CD4-positive, alpha-beta memory T cell (primary cell): ENCODE results near the gene CPLANE1. TPM values are rescaled to one million over a fixed set of nuclear protein-coding genes. Genes with fewer than 3 reads are reported as not detected.
A peak's percentile ranks its signal among the peaks of the same experiment; 100 is the strongest.

Experiments
- CTCF ChIA-PET: fragments of 350-600 bp; sonication (Branson Sonifier 250); formaldehyde crosslinking; loops from one replicate; lab custom pipeline; 2021; ENCODE audit warnings: inconsistent platforms; ENCODE audit not compliant: partially characterized antibody; lab: Charles Lee
- POLR2A ChIA-PET: fragments of 350-600 bp; sonication (Branson Sonifier 250); formaldehyde crosslinking; loops from one replicate; lab custom pipeline; 2021; ENCODE audit not compliant: partially characterized antibody; lab: Charles Lee
- DNase-seq, 5 donors: peaks; one replicate each; pipeline versions ENCODE4 v3.0.0 to v3.0.0-alpha.2; 2020 to 2022; ENCODE audit warnings: mixed read lengths in 1 of 5
- H3K27ac ChIP-seq: one replicate; pipeline ENCODE4 v1.7.0; 2013; ENCODE audit warnings: low read depth, low read length
- H3K27me3 ChIP-seq: 2 replicates; pipeline ENCODE4 v1.7.0; 2013; ENCODE audit warnings: mild to moderate bottlenecking, low read length, moderate library complexity; ENCODE audit not compliant: insufficient read depth
- H3K36me3 ChIP-seq: 2 replicates; pipeline ENCODE4 v1.7.0; 2013; ENCODE audit warnings: mild to moderate bottlenecking, low read length, moderate library complexity; ENCODE audit not compliant: insufficient read depth
- H3K4me1 ChIP-seq: 2 replicates; pipeline ENCODE4 v1.7.0; 2013; ENCODE audit warnings: mild to moderate bottlenecking, low read length, moderate library complexity; ENCODE audit not compliant: insufficient read depth
- H3K4me3 ChIP-seq, 2 donors: one replicate each; pipeline ENCODE4 v1.7.0; 2013; ENCODE audit warnings: low read length in 2 of 2, mild to moderate bottlenecking in 1 of 2
- H3K9me3 ChIP-seq, 2 donors: one replicate each; pipeline ENCODE4 v1.7.0; 2013; ENCODE audit warnings: low read length in 2 of 2, control low read depth in 1 of 2; ENCODE audit not compliant: control insufficient read depth in 1 of 2
- H3K27ac Mint-ChIP-seq, 7 donors: one replicate each; pipeline ENCODE4 v1.8.0; 2020 to 2021; ENCODE audit warnings: mixed read lengths in 7 of 7, mild to moderate bottlenecking in 6 of 7, inconsistent platforms in 3 of 7, moderate library complexity in 3 of 7
- H3K27me3 Mint-ChIP-seq, 2 donors: one replicate each; pipeline ENCODE4 v1.8.0; 2020 to 2021; ENCODE audit warnings: mixed read lengths in 2 of 2
- H3K36me3 Mint-ChIP-seq, 2 donors: one replicate each; pipeline ENCODE4 v1.8.0; 2020 to 2021; ENCODE audit warnings: mixed read lengths in 2 of 2, inconsistent platforms in 1 of 2, mild to moderate bottlenecking in 1 of 2
- H3K4me1 Mint-ChIP-seq, 4 donors: one replicate each; pipeline ENCODE4 v1.8.0; 2020 to 2021; ENCODE audit warnings: mixed read lengths in 4 of 4, mild to moderate bottlenecking in 1 of 4
- H3K4me3 Mint-ChIP-seq, 8 donors: one replicate each; pipeline ENCODE4 v1.8.0; 2020 to 2021; ENCODE audit warnings: mixed read lengths in 8 of 8, mild to moderate bottlenecking in 7 of 8, moderate library complexity in 6 of 8, inconsistent platforms in 3 of 8
- H3K9me3 Mint-ChIP-seq, 8 donors: one replicate each; pipeline ENCODE4 v1.8.0; 2020 to 2021; ENCODE audit warnings: mixed read lengths in 8 of 8, mild to moderate bottlenecking in 5 of 8, inconsistent platforms in 3 of 8, moderate library complexity in 1 of 8
- intact Hi-C: fragments of 100-400 bp; cut with micrococcal nuclease; formaldehyde crosslinking; loops from one replicate; pipeline ENCODE4 v1.15.1; 2023
- polyA plus RNA-seq, 2 donors: library from polyadenylated mRNA; unstranded; fragments of 300-500 nt; fragmentation: Illumina TruSeq; gene quantifications; one replicate each; pipeline ENCODE4 v1.2.3, GENCODE V29; 2021
- total RNA-seq, 2 experiments: library from RNA; stranded (reverse); gene quantifications; one replicate each; pipeline ENCODE4 v1.2.3, GENCODE V29; 2021

Gene CPLANE1
- total and polyA plus RNA-seq, 4 experiments from 2014 or later, result 0.09 to 8.5 (median 4.0) TPM

- H3K27me3 Mint-ChIP-seq, result no peaks in the 10 kb centered on the region
- H3K27me3 ChIP-seq, result no peaks in the 10 kb centered on the region
- POLR2A ChIA-PET, result no interaction called here
Observed at GRCh38 chr5:37132646-37133045, 116.5 kb downstream of the CPLANE1 start.

GRCh38 chr5:37121465-37121864, 127.7 kb downstream of the CPLANE1 start:
- Histone ChIP-seq H3K36me3 (no peaks in the 10 kb centered on the region), H3K27me3 (no peaks in the 10 kb centered on the region), H3K4me1 (no peaks in the 10 kb centered on the region), H3K4me3 (no peak overlapping the region), H3K27ac (no peak overlapping the region), H3K9me3 (no peaks in the 10 kb centered on the region)
- intact Hi-C loops, result no loop called here
- DNase-seq, result no peak
- peaks cover 26 to 30% of the 10 kb centered on the region in 2 donors for H3K36me3 Mint-ChIP-seq
- CTCF ChIA-PET, result no interaction called here
- H3K4me1 Mint-ChIP-seq, result no peaks in the 10 kb centered on the region
- no peak overlapping the region for H3K4me3 Mint-ChIP-seq
- H3K27ac Mint-ChIP-seq, result no peak overlapping the region
- H3K9me3 Mint-ChIP-seq, result no peaks in the 10 kb centered on the region
- no peaks in the 10 kb centered on the region for H3K27me3 Mint-ChIP-seq
- POLR2A ChIA-PET, result no interaction called here

More at GRCh38 chr5:37132646-37133045, 116.5 kb downstream of the CPLANE1 start:
- Mint-ChIP-seq H3K36me3 (peaks cover 34 to 56% of the 10 kb centered on the region in 2 donors), H3K4me1 (no peaks in the 10 kb centered on the region), H3K27ac (no peak overlapping the region), H3K4me3 (no peak overlapping the region), H3K9me3 (peaks cover 6 to 18% (median 8%) of the 10 kb centered on the region in 8 donors)
- no peaks in the 10 kb centered on the region for H3K36me3 ChIP-seq
- no peaks in the 10 kb centered on the region for H3K4me1 ChIP-seq
- CTCF ChIA-PET, result no interaction called here
- no peak overlapping the region for H3K27ac ChIP-seq
- H3K9me3 ChIP-seq, result no peaks in the 10 kb centered on the region
- no peak for DNase-seq
- intact Hi-C loops, result no loop called here
- H3K4me3 ChIP-seq, result no peak overlapping the region

GRCh38 chr5:37121027-37121426, 128.1 kb downstream of the CPLANE1 start:
- Histone ChIP-seq H3K4me3 (no peak overlapping the region), H3K27ac (no peak overlapping the region), H3K27me3 (no peaks in the 10 kb centered on the region), H3K4me1 (no peaks in the 10 kb centered on the region), H3K36me3 (no peaks in the 10 kb centered on the region), H3K9me3 (no peaks in the 10 kb centered on the region)
- Mint-ChIP-seq H3K27me3 (no peaks in the 10 kb centered on the region), H3K4me3 (no peak overlapping the region), H3K36me3 (peaks cover 28% of the 10 kb centered on the region in 2 donors), H3K27ac (peak overlapping the region in 1 of 7 donors; percentile 43), H3K9me3 (no peaks in the 10 kb centered on the region), H3K4me1 (no peaks in the 10 kb centered on the region)
- ChIA-PET CTCF (no interaction called here), POLR2A (no interaction called here)
- intact Hi-C loops, result no loop called here
- DNase-seq, result no peak

- Histone ChIP-seq H3K27ac (no peak overlapping the region), H3K4me3 (no peak overlapping the region), H3K36me3 (no peaks in the 10 kb centered on the region), H3K4me1 (no peaks in the 10 kb centered on the region), H3K9me3 (no peaks in the 10 kb centered on the region), H3K27me3 (no peaks in the 10 kb centered on the region)
- POLR2A ChIA-PET, result no interaction called here
- Mint-ChIP-seq H3K4me1 (no peaks in the 10 kb centered on the region), H3K36me3 (peaks cover 22 to 28% of the 10 kb centered on the region in 2 donors), H3K9me3 (no peaks in the 10 kb centered on the region), H3K4me3 (no peak overlapping the region), H3K27me3 (no peaks in the 10 kb centered on the region), H3K27ac (peak overlapping the region in 2 of 7 donors; percentile 13 to 18)
- CTCF ChIA-PET, result no interaction called here
- DNase-seq, result no peak
- intact Hi-C loops, result no loop called here
Observed at GRCh38 chr5:37120270-37120669, 128.9 kb downstream of the CPLANE1 start.

GRCh38 chr5:37116359-37116758, 132.8 kb downstream of the CPLANE1 start:
- ChIA-PET POLR2A (no interaction called here), CTCF (no interaction called here)
- Histone ChIP-seq H3K27me3 (no peaks in the 10 kb centered on the region), H3K27ac (no peak overlapping the region), H3K4me1 (peaks cover 15% of the 10 kb centered on the region), H3K9me3 (no peaks in the 10 kb centered on the region), H3K4me3 (no peak overlapping the region), H3K36me3 (no peaks in the 10 kb centered on the region)
- intact Hi-C loops, result no loop called here
- H3K27ac Mint-ChIP-seq, result no peak overlapping the region
- no peaks in the 10 kb centered on the region for H3K9me3 Mint-ChIP-seq
- no peaks in the 10 kb centered on the region for H3K27me3 Mint-ChIP-seq
- no peak for DNase-seq
- H3K36me3 Mint-ChIP-seq, result peaks cover 26 to 38% of the 10 kb centered on the region in 2 donors
- no peak overlapping the region for H3K4me3 Mint-ChIP-seq
- H3K4me1 Mint-ChIP-seq, result peaks cover 14 to 21% (median 19%) of the 10 kb centered on the region in 4 donors

GRCh38 chr5:37112383-37112991, 136.7 kb downstream of the CPLANE1 start:
- H3K27me3 Mint-ChIP-seq, result no peaks in the 10 kb centered on the region
- H3K27ac Mint-ChIP-seq, result peak overlapping the region in 5 of 7 donors; percentile 14 to 77 (median 26)
- H3K4me1 ChIP-seq, result peaks cover 25% of the 10 kb centered on the region
- no peak overlapping the region for H3K27ac ChIP-seq
- no peaks in the 10 kb centered on the region for H3K27me3 ChIP-seq
- no peaks in the 10 kb centered on the region for H3K9me3 Mint-ChIP-seq
- DNase-seq, result no peak
- H3K4me3 ChIP-seq, result peak overlapping the region in 1 of 2 donors; percentile 44
- no peaks in the 10 kb centered on the region for H3K9me3 ChIP-seq
- ChIA-PET POLR2A (no interaction called here), CTCF (no interaction called here)
- H3K36me3 Mint-ChIP-seq, result peaks cover 18 to 44% of the 10 kb centered on the region in 2 donors
- H3K36me3 ChIP-seq, result no peaks in the 10 kb centered on the region
- H3K4me3 Mint-ChIP-seq, result peak overlapping the region in 7 of 8 donors; percentile 11 to 79 (median 65)
- peaks cover 22 to 44% (median 30%) of the 10 kb centered on the region in 4 donors for H3K4me1 Mint-ChIP-seq
- intact Hi-C loops, result no loop called here

- intact Hi-C loops, result no loop called here
- Histone ChIP-seq H3K4me3 (peak overlapping the region in 1 of 2 donors; percentile 44), H3K36me3 (no peaks in the 10 kb centered on the region), H3K27me3 (no peaks in the 10 kb centered on the region), H3K9me3 (no peaks in the 10 kb centered on the region), H3K27ac (no peak overlapping the region), H3K4me1 (peaks cover 25% of the 10 kb centered on the region)
- CTCF ChIA-PET, result no interaction called here
- Mint-ChIP-seq H3K4me3 (peak overlapping the region; percentile 26 to 81 (median 72)), H3K27ac (peak overlapping the region in 5 of 7 donors; percentile 6 to 77 (median 14)), H3K36me3 (peaks cover 23 to 43% of the 10 kb centered on the region in 2 donors), H3K27me3 (no peaks in the 10 kb centered on the region), H3K9me3 (no peaks in the 10 kb centered on the region), H3K4me1 (peaks cover 22 to 44% (median 30%) of the 10 kb centered on the region in 4 donors)
- POLR2A ChIA-PET, result no interaction called here
- peak in 4 of 5 donors; percentile 22 to 56 (median 48) for DNase-seq
Observed at GRCh38 chr5:37111426-37112382, 137.5 kb downstream of the CPLANE1 start.
